DMS79 (cell line): ENCODE results near the gene HACD1.
"Not testable (repeated sequence)": the region's sequence is repeated elsewhere in the genome, so short reads cannot be mapped to it uniquely, and the experiment has no call there.

Experiments used
- DNase-seq: peaks from one replicate; lab custom pipeline; 2025; lab: John Stamatoyannopoulos, UW

HACD1 gene

GRCh38 chr10:17643339-17643754, 26.2 kb upstream of the HACD1 start:
- DNase-seq: peak; percentile 27

DNA sequence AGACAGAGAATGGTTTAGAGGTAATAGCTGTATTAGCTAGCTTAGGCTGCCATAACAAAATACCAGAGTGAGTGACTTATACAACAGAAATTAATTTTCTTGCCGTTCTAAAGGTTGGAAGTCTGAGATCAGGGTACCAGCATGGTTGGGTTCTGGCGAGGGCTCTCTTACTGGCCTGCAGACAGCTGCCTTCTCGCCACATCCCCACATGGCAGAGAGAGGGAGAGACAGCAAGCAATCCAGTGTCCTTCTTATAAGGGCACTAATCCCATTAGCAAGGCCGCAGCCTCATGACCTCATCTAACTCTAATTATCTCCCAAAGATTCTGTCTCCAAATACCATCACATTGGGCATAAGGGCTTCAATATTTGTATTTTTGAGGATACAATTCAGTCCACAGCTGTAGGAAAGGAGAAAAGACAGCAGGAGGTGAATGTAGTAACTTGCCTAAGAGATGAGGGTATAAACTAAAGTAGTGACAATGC, 23.2 kb upstream of the HACD1 start:
- DNase-seq: no peak

DNA sequence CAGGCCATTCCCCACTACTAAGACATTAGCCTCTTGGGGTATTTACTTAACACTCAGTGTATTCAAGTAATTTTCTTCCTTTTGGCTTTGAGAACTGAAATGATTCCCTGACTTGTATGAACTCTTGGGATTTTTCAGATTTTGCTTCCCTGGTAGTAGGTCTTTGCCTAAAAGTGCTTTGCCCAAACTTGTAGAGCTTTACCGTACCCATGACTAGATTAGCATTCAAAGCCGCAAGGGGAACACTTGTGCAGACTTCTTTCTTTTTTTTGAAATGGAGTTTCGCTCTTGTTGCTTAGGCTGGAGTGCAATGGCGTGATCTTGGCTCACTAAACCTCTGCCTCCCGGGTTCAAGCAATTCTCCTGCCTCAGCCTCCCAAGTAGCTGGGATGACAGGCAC, 20.7 kb upstream of the HACD1 start:
- DNase-seq: no peak

- DNase-seq: no peak
Measured at GRCh38 chr10:17633353-17633752, 16.2 kb upstream of the HACD1 start.

- not testable (repeated sequence) for DNase-seq
Measured at GRCh38 chr10:17632590-17632989, 15.4 kb upstream of the HACD1 start.

GRCh38 chr10:17626656-17627055, 9.5 kb upstream of the HACD1 start:
- no peak for DNase-seq

DNA sequence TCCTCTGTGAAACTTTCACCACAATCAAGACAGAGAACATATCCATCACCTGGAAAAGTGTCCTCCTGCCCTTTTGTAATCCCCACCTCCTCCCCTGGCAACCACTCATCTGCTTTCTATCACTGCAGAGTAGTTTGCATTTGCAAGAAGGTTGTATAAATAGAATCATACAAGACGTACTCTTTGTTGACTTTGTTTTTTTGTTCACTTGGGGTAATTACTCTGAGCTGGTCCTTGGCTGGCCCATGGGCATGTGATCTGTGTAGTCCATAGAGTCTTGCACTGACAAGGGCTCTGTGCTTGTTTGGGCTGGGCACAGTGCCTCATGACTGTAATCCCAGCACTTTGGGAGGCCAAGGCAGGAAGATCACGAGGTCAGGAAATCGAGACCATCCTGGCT, 7.8 kb upstream of the HACD1 start:
- no peak for DNase-seq

GRCh38 chr10:17622061-17622460, 4.9 kb upstream of the HACD1 start:
- DNase-seq: no peak

DNA sequence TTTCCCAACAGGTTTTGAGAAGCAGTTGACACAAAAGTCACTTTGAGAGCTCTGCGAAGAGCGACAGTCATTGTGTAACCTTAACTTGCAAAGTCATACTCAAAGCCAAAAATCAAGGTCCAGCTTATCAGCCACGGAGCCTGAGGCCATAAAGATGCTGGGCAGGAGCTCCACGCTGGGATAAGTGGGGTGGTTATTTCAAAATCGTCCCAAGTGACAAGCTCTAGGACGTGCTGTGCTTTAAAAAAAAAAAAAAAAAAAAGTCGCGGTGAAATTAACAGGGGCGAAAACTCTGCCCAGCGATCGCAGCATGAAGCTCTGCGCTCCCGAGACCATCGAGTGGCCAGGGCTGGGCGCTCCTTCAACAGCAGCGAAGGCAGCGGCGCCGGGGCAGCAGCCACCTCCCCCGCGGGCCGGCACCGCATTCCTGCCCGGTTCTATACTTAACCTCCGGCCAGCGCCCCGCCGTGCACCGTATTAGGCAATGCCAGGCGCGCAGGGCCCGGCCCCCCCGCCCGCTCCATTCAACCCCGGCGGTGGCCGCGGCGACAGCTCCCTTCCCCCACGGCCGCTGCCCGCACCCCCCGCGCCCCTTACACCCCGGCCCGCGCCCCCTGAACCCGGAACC, 657 bp downstream of the HACD1 start:
- DNase-seq: no peak

GRCh38 chr10:17609523-17610079, 7.6 kb downstream of the HACD1 start:
- DNase-seq: no peak

GRCh38 chr10:17607603-17608332, 9.4 kb downstream of the HACD1 start:
- DNase-seq: no peak

- no peak for DNase-seq
Measured at GRCh38 chr10:17607060-17607459, 10.1 kb downstream of the HACD1 start.

- no peak for DNase-seq
Measured at GRCh38 chr10:17606547-17607040, 10.6 kb downstream of the HACD1 start.

DNA sequence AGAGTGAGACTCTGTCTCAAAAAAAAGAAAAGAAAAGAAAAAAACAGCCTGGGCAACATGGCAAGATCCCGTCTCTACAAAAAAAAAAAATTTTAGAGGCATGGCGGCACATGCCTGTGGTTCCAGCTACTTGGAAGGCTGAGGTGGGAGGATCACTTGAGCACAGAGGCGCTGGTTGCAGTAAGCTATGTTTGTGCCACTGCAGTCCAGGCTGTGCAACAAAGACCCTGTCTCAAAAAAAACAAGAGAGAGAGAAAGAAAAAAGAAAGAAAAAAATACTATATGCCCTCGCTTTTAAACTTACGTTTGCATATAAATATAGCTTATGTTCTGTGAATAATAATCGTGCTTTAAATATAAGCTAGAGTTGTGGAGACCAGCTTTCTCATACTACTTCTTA, 11.2 kb downstream of the HACD1 start:
- DNase-seq: no peak

DNA sequence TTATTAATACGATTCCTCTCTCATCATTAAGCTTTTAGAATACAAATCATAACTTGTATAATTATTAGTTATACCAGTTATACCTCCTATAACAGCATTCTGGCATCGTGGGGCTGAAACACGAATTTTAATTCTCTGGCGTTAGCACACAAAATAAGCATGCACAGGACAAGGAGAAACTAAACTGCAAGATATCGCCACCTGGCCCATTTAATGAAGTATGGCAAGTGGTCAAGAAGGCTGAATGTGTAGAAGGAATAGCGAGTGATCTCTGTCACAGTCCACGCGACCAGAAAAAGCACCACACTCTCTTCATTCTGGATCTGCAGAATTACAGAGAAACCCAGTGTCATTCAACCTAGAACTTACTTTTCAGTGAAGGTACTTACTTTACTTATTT, 18.1 kb downstream of the HACD1 start:
- no peak for DNase-seq

GRCh38 chr10:17597386-17597785, 19.8 kb downstream of the HACD1 start:
- DNase-seq: no peak

- no peak for DNase-seq
Measured at GRCh38 chr10:17590969-17591645, 26.1 kb downstream of the HACD1 start.

GRCh38 chr10:17589316-17589715, 27.9 kb downstream of the HACD1 start:
- not testable (repeated sequence) for DNase-seq

- no peak for DNase-seq
Measured at GRCh38 chr10:17588420-17588819, 28.8 kb downstream of the HACD1 start.

DNA sequence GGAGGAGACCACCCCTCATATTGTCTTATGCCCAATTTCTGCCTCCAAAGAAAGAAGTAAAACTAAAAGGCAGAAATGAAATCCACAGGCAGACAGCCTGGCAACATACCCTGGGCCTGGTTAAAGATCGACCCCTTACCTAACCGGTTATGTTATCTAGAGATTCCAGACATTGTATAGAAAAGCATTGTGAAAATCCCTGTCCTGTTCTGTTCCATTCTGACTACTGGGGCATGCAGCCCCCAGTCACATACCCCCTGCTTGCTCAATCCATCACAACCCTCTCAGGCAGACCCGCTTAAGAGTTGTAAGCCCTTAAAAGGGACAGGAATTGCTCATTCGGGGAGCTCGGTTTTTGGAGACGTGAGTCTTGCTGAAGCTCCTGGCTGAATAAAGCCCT, 29.9 kb downstream of the HACD1 start:
- DNase-seq: not testable (repeated sequence)

DNA sequence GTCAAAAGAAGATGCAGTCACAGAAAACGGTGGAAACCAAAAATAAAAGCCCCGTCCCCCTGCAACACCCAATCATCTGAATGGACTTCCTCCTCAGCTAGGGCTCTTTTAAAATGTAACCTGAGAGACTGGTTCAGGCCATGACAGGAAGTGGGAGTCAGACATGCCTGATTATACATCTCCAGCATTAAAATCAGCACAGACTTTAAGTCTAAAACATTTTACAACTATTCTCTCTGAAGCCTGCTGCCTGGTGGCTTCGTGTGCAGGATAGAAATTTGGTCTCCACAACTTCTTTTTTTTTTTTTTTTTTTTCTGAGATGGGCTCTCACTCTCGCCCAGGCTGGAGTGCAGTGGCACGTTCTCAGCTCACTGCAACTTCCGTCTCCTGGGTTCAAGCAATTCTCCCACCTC, 30.3 kb downstream of the HACD1 start:
- no peak for DNase-seq

DNA sequence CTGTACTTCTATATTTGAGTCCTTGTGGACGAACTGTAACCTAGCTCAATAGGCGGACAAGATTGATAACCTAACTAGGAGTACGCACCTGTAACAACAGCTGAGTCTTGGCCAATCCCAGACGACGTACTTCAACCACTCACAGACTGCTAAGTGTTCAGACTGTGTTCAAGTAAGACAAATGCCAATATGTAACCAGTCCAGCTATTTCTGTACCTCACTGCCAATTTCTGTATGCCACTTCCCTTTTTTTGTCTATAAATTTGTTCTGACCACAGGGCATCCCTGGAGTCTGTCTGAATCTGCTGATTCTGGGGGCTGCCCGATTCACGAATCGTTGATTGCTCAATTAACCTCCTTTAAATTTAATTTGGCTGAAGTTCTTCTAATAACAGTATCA, 32.2 kb downstream of the HACD1 start:
- DNase-seq: no peak

DNA sequence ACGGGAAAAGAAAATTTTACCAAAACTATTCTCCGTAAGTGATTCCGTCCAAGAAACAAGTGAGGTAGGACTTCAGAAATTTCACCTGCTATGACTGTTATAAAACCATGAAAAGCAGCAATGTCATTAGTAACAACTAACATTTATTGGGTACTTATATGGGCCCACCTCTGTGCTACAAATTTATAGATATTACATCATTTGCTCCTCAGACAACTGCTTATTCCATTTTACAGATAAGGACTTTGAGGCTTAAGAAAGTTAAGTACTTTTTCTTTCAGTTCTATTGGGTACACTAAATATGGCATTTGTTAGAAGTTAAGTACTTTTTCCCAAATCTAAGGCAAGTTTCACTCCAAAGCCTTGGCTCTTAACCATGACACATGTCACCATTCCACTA, 36.3 kb downstream of the HACD1 start:
- DNase-seq: no peak
